Measurements from ENCODE around the gene MYADM. TPM values are rescaled to one million over a fixed set of nuclear protein-coding genes. Genes with fewer than 3 reads are reported as not detected.

The MYADM gene
- polyA plus RNA-seq, 1 of the 3 experiments (the other 2 are of a cell fraction): 38.7 TPM

GRCh38 chr19:53865918-53866864 is 1.5 kb upstream of the MYADM start:
- CTCF ChIA-PET: interaction anchor here (0.8 to 2.4 kb wide), 9 partner anchors 12 to 164 kb away, joined by 3 to 9 read pairs (median 4); no protein-coding TSS in a partner anchor
- peak overlapping the region; percentile 93 for H3K9ac ChIP-seq

GRCh38 chr19:53866865-53867224 is 838 bp upstream of the MYADM start:
- H2AFZ ChIP-seq (ENCODE audit: low read depth): no peak overlapping the region
- 37% methylated on average over 14 of the region's 14 CpGs for WGBS (ENCODE audit: low lambda C conversion rate)
- no peaks in the 10 kb centered on the region for H3K27me3 ChIP-seq (ENCODE audit: insufficient read depth)
- POLR2A ChIA-PET: interaction anchor here (0.8 kb wide), 1 partner anchor 113 kb away, joined by 3 read pairs; no protein-coding TSS in a partner anchor
- peaks cover 6% of the 10 kb centered on the region for H3F3A ChIP-seq (replicated peaks; ENCODE audit: insufficient read depth)
- H3K9me3 ChIP-seq: no peaks in the 10 kb centered on the region
- peak overlapping the region; percentile 89 for H3K4me2 ChIP-seq
- peaks cover 5 to 16% of the 10 kb centered on the region in 2 experiments; a peak in 2 of 4 replicates for H3K4me1 ChIP-seq (ENCODE audit: control insufficient read depth in 1 of 2, insufficient read depth in 2 of 2, low read depth in 1 of 2, low read length in 1 of 2)
- CTCF ChIA-PET: interaction anchor here (1.1 to 2.4 kb wide), 9 partner anchors 15 to 163 kb away, joined by 3 to 9 read pairs (median 3); partner anchors contain the start of gene PRKCG
- H3K27ac ChIP-seq (ENCODE audit: low read depth in 2 of 2, low read length in 1 of 2): peak overlapping the region; percentile 81 to 96
- no peaks in the 10 kb centered on the region for H3K9me2 ChIP-seq
- H3K9ac ChIP-seq: peak overlapping the region; percentile 93
- H4K20me1 ChIP-seq (ENCODE audit: insufficient read depth): peaks cover 13% of the 10 kb centered on the region
- TF ChIP-seq GABPA (IDR thresholded peaks at IDR 0.05; ENCODE audit: low read depth): 0 out of 2 replicates have a peak, but pooled peaks have one; percentile 6
- TF ChIP-seq FOSL2 (IDR thresholded peaks at IDR 0.05; ENCODE audit: borderline replicate concordance, low read depth): no peak
- no peak for TF ChIP-seq MAX (IDR thresholded peaks at IDR 0.05; ENCODE audit: low read depth)
- no peak for TF ChIP-seq FOXM1 (IDR thresholded peaks at IDR 0.05; ENCODE audit: low read depth)
- peak overlapping the region; percentile 50 to 60 for H3K4me3 ChIP-seq (ENCODE audit: low read depth in 2 of 2, low read length in 1 of 2)
- H3K79me2 ChIP-seq (ENCODE audit: insufficient read depth): peaks cover 34% of the 10 kb centered on the region
- H3K36me3 ChIP-seq (replicated peaks in 1 of 2; ENCODE audit: control insufficient read depth in 1 of 2, insufficient read depth in 2 of 2, low read length in 1 of 2): peaks cover 0 to 4% of the 10 kb centered on the region in 2 experiments
- no peak for DNase-seq

More at GRCh38 chr19:53865918-53866864, 1.5 kb upstream of the MYADM start:
- Histone ChIP-seq H2AFZ (ENCODE audit: low read depth) (peak overlapping the region; percentile 89; the same call in 1 of the 2 replicates), H3K9me3 (no peaks in the 10 kb centered on the region), H3K27ac (ENCODE audit: low read depth in 2 of 2, low read length in 1 of 2) (peak overlapping the region; percentile 81 to 96), H4K20me1 (ENCODE audit: insufficient read depth) (peaks cover 9% of the 10 kb centered on the region), H3K36me3 (replicated peaks in 1 of 2; ENCODE audit: control insufficient read depth in 1 of 2, insufficient read depth in 2 of 2, low read length in 1 of 2) (peaks cover 0 to 4% of the 10 kb centered on the region in 2 experiments), H3K9me2 (no peaks in the 10 kb centered on the region), H3K4me2 (peak overlapping the region; percentile 89), H3F3A (replicated peaks; ENCODE audit: insufficient read depth) (peaks cover 6% of the 10 kb centered on the region), H3K27me3 (ENCODE audit: insufficient read depth) (no peaks in the 10 kb centered on the region), H3K4me3 (ENCODE audit: low read depth in 2 of 2, low read length in 1 of 2) (peak overlapping the region; percentile 50 to 60), H3K79me2 (ENCODE audit: insufficient read depth) (peaks cover 30% of the 10 kb centered on the region), H3K4me1 (ENCODE audit: control insufficient read depth in 1 of 2, insufficient read depth in 2 of 2, low read depth in 1 of 2, low read length in 1 of 2) (peaks cover 5 to 16% of the 10 kb centered on the region in 2 experiments; a peak in 2 of 4 replicates)
- POLR2A ChIA-PET: interaction anchor here (0.8 to 1.1 kb wide), 2 partner anchors 13 to 114 kb away, joined by 3 to 5 read pairs; no protein-coding TSS in a partner anchor
- TF ChIP-seq REST (IDR thresholded peaks at IDR 0.05; ENCODE audit: low read depth, low read length): no peak
- no peak for TF ChIP-seq RAD21 (IDR thresholded peaks at IDR 0.05; ENCODE audit: low read length)
- peak; percentile 62 for TF ChIP-seq POLR2AphosphoS5 (IDR thresholded peaks at IDR 0.05; ENCODE audit: low read depth, low read length)
- no peak for TF ChIP-seq FOXM1 (IDR thresholded peaks at IDR 0.05; ENCODE audit: low read depth)
- TF ChIP-seq MXI1 (IDR thresholded peaks at IDR 0.05; ENCODE audit: low read depth, low read length): peak; percentile 32; the same call in 1 of the 2 replicates
- peak; percentile 87 for DNase-seq
- 4% methylated on average over 28 of the region's 50 CpGs for WGBS (ENCODE audit: low lambda C conversion rate)

All from SK-N-SH (cell line).